ENCODE data around the gene BBS7. TPM values are rescaled to one million over a fixed set of nuclear protein-coding genes. Genes with fewer than 3 reads are reported as not detected.
A peak's percentile ranks its signal among the peaks of the same experiment; 100 is the strongest.

BBS7 gene, protein sequence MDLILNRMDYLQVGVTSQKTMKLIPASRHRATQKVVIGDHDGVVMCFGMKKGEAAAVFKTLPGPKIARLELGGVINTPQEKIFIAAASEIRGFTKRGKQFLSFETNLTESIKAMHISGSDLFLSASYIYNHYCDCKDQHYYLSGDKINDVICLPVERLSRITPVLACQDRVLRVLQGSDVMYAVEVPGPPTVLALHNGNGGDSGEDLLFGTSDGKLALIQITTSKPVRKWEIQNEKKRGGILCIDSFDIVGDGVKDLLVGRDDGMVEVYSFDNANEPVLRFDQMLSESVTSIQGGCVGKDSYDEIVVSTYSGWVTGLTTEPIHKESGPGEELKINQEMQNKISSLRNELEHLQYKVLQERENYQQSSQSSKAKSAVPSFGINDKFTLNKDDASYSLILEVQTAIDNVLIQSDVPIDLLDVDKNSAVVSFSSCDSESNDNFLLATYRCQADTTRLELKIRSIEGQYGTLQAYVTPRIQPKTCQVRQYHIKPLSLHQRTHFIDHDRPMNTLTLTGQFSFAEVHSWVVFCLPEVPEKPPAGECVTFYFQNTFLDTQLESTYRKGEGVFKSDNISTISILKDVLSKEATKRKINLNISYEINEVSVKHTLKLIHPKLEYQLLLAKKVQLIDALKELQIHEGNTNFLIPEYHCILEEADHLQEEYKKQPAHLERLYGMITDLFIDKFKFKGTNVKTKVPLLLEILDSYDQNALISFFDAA
- 10 to 100 TPM; 16.4 to 18.5 TPM for total RNA-seq

DNA sequence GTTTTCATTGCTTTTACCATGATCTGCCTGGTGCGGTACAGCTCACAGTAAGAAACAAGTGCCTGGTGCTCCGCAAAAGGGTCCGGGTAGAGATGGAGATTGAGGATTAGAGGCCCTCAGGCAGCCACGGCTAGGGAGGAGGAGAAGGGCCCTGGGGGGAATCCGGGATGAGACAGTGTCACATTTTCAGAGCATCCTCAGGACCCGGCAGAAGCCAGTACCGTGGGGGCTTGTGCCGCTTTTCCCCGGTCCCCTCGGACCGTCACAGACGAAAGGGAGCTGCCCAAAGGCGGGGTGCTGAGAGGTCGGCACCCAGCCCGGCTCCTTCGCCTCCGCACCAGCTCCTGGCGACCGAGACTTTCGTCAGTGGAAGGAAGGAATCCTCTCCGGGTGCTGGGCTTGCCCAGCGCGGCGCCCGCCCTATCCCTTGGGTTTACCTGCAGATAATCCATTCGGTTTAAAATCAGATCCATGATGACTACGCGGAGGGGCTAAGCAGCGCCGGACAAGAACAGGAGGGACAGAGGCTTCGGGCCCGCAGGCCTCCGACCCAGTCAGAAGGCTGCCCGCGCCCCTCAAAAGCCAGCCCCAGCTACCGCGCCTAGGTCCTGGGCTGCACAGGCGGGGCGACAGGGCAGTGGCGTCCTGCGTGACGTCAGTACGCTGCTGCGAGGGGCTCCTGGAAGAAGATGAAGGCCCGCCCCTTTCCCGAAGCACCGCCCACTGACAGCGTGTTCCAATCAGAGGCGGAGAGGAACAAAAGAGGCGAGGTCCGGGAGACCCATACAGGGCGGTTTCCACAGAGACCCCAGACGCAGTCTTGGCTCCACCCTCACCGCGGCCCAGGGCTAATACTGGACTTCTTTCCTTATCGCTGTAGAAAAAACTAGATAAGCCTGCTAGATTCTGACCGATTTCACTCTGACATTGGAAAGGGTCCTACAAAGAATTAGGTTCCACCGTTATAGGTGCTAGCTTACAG is at the start of gene BBS7:
BBS7 (minus strand) TSS at position 634 of the 982 bp plus-strand sequence; CDS start at position 473, 161 bp downstream.
- Mint-ChIP-seq H3K4me1 (ENCODE audit: low read depth) (peaks cover 18% of the 10 kb centered on the region), H3K4me3 (peak within 1 kb of the TSS; percentile 97), H3K36me3 (ENCODE audit: low read depth) (peaks cover 24% of the 10 kb centered on the region), H3K9me3 (ENCODE audit: insufficient read depth) (no peaks in the 10 kb centered on the region), H3K27ac (peak within 1 kb of the TSS; percentile 91), H3K27me3 (ENCODE audit: low read depth) (peaks cover 15% of the 10 kb centered on the region)
- CTCF ChIA-PET: interaction anchor here (1.1 to 1.2 kb wide), 2 partner anchors 11 to 34 kb away, joined by 3 to 4 read pairs; no protein-coding TSS in a partner anchor
- ATAC-seq: peak; percentile 99
- DNase-seq: peak; percentile 98
- POLR2A ChIA-PET: interaction anchor here (1.1 to 2.4 kb wide), 2 partner anchors 46 to 70 kb away, joined by 3 to 23 read pairs; partner anchors contain the start of genes CCNA2 and EXOSC9

DNA sequence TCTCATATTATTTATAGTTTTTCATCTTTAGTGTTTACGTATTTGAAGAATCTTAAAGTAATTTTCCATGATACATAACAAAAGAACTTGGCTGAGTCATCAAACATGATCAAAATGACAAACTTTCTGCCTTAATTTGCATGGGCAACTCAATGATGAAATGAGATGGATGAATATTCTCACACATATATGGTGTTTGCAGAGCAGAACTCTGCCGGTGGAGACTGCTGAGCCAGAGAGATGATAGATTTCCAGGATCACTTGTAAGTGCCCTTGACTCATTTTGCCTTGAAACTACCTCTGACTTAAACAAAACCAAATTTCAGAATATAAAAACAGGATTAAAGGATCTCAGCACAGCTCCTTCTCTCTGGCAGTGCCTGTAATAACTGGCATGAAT is 43.4 kb upstream of the BBS7 start:
- Mint-ChIP-seq H3K4me3 (no peak overlapping the region), H3K27me3 (ENCODE audit: low read depth) (peaks cover 11% of the 10 kb centered on the region), H3K9me3 (ENCODE audit: insufficient read depth) (peaks cover 8% of the 10 kb centered on the region), H3K4me1 (ENCODE audit: low read depth) (peaks cover 9% of the 10 kb centered on the region), H3K36me3 (ENCODE audit: low read depth) (peaks cover 5% of the 10 kb centered on the region), H3K27ac (no peak overlapping the region)
- DNase-seq: no peak
- no peak for ATAC-seq
- CTCF ChIA-PET: interaction anchor here (2.1 kb wide), 1 partner anchor 36 kb away, joined by 5 read pairs; no protein-coding TSS in a partner anchor
- POLR2A ChIA-PET: no interaction called here

- Mint-ChIP-seq H3K27ac (no peak overlapping the region), H3K36me3 (ENCODE audit: low read depth) (no peaks in the 10 kb centered on the region), H3K4me1 (ENCODE audit: low read depth) (no peaks in the 10 kb centered on the region), H3K9me3 (ENCODE audit: insufficient read depth) (no peaks in the 10 kb centered on the region), H3K27me3 (ENCODE audit: low read depth) (peaks cover 16% of the 10 kb centered on the region), H3K4me3 (no peak overlapping the region)
- ChIA-PET CTCF (no interaction called here), POLR2A (no interaction called here)
- DNase-seq (no peak), ATAC-seq (no peak)
Measured at GRCh38 chr4:121908346-121908745, 38.1 kb upstream of the BBS7 start.

DNA sequence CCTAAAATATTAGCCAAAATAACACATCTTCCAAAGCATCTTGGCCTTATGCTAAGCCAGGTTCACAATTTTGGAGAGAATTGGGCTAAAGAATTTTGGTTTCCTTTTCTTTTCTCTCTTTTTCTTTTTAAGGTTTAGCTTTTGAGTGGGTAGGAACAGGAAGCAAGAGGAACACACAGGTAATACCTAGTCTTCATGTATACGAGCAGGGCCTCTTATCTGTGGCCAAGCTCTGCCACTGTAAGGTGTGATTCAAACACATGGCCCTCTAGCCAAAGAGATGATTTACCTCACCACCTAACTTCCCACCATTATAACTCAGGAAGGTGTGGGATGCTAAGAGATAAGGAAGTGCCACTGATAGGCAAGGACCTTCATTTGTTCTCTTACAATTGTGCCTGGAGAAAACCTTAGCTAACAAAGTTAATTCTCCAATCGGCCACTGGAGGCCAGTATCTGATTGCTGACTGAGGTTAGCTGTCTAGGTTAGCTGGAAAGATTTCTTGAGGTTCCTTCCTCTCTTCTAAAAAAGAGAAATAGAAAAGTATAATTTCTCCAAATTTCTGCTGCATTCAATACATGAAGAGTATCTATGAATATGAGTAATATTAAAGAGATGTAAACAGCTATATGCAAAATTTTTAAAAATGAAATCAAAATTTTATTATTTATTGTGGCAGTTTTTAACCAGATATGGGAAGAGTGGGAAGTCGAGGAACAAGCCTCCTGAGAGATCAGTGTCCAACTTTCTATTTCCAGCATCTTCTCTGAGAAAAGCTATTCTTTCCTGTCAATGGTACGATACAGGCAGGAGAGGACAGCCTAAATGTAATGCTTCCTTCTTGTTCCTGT is 30.1 kb upstream of the BBS7 start:
- peak; percentile 67 for DNase-seq

DNA sequence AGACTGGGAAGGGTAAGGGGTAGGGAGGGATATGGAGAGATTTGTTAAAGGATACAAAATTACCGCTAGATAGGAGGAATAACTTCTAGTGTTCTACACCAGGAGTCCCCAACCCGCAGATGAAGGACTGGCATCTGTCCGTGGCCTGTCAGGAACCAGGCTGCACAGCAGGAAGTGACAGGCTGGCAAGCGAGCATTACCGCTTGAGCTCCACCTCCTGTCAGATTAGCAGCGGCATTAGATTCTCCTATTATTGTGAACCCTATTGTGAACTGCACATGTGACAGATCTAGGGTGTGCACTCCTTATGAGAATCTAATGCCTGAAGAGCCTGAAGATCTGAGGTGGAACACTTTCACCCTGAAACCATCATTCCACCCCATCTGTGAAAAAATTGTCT is 27.9 kb upstream of the BBS7 start:
- peaks cover 7% of the 10 kb centered on the region for H3K27me3 Mint-ChIP-seq (ENCODE audit: low read depth)
- POLR2A ChIA-PET: no interaction called here
- H3K4me3 Mint-ChIP-seq: no peak overlapping the region
- H3K9me3 Mint-ChIP-seq (ENCODE audit: insufficient read depth): no peaks in the 10 kb centered on the region
- DNase-seq (peak; percentile 33), ATAC-seq (peak; percentile 51)
- no peak overlapping the region for H3K27ac Mint-ChIP-seq
- no peaks in the 10 kb centered on the region for H3K36me3 Mint-ChIP-seq (ENCODE audit: low read depth)
- H3K4me1 Mint-ChIP-seq (ENCODE audit: low read depth): peaks cover 6% of the 10 kb centered on the region
- CTCF ChIA-PET: interaction anchor here (0.7 to 1.4 kb wide), 3 partner anchors 9 to 680 kb away, joined by 3 to 4 read pairs (median 3); no protein-coding TSS in a partner anchor

More for the DNA sequence above, 30.1 kb upstream of the BBS7 start:
- ChIA-PET POLR2A (no interaction called here), CTCF (interaction anchor here (0.6 to 3.3 kb wide), 39 partner anchors 10 to 1030 kb away, joined by 3 to 54 read pairs (median 4); no protein-coding TSS in a partner anchor)
- no peaks in the 10 kb centered on the region for H3K36me3 Mint-ChIP-seq (ENCODE audit: low read depth)
- peaks cover 6% of the 10 kb centered on the region for H3K4me1 Mint-ChIP-seq (ENCODE audit: low read depth)
- no peaks in the 10 kb centered on the region for H3K9me3 Mint-ChIP-seq (ENCODE audit: insufficient read depth)
- peak; percentile 82 for ATAC-seq
- H3K4me3 Mint-ChIP-seq: no peak overlapping the region
- H3K27ac Mint-ChIP-seq: no peak overlapping the region
- H3K27me3 Mint-ChIP-seq (ENCODE audit: low read depth): peaks cover 3% of the 10 kb centered on the region

GRCh38 chr4:121888134-121888533 is 17.9 kb upstream of the BBS7 start:
- Mint-ChIP-seq H3K36me3 (ENCODE audit: low read depth) (no peaks in the 10 kb centered on the region), H3K9me3 (ENCODE audit: insufficient read depth) (no peaks in the 10 kb centered on the region), H3K4me1 (ENCODE audit: low read depth) (peaks cover 2% of the 10 kb centered on the region), H3K27me3 (ENCODE audit: low read depth) (peaks cover 40% of the 10 kb centered on the region), H3K27ac (no peak overlapping the region), H3K4me3 (no peak overlapping the region)
- DNase-seq (no peak), ATAC-seq (no peak)
- ChIA-PET CTCF (no interaction called here), POLR2A (no interaction called here)

DNA sequence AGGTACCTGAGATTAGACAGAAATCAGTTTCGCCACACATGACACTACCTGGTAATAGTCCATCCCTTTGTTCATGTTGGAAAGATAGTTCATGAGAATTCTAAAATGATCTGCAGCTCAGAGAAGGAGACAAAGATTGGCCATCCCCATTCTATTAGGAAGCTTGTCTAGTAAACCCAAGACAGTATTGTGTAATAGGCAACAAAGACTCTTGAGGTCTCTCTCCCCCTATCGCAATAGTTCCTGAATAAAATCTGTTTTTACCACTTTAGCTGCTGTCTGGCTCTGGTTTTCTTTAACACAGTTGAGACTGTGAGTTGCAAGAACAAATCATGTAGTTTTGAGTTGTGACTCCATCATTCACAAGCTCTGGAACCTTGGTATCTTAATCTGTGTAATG is 14.8 kb upstream of the BBS7 start:
- CTCF ChIA-PET: interaction anchor here (2.8 kb wide), 1 partner anchor 16 kb away, joined by 16 read pairs; no protein-coding TSS in a partner anchor
- ATAC-seq: no peak
- no peak overlapping the region for H3K4me3 Mint-ChIP-seq
- no peaks in the 10 kb centered on the region for H3K9me3 Mint-ChIP-seq (ENCODE audit: insufficient read depth)
- no peak for DNase-seq
- no peak overlapping the region for H3K27ac Mint-ChIP-seq
- peaks cover 2% of the 10 kb centered on the region for H3K4me1 Mint-ChIP-seq (ENCODE audit: low read depth)
- H3K36me3 Mint-ChIP-seq (ENCODE audit: low read depth): no peaks in the 10 kb centered on the region
- H3K27me3 Mint-ChIP-seq (ENCODE audit: low read depth): peaks cover 49% of the 10 kb centered on the region
- POLR2A ChIA-PET: no interaction called here

DNA sequence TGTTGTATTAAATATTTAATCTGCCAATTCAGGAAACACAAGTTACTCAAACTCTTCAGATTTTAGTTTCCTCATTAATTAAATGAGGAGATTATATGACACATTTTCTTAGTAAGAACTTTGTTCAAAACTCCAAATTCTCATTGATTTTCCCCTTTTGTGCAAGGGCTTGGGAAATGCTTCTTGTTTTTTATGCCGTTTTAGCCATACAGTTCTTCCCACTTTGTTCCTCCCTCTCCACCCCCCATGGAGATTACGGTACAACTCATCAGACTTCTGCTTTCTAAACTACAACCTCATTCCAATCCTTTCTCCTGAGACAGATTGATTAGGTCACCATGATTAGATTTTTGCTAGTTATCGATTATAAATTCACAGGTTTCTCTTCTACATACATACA is 10.9 kb upstream of the BBS7 start:
- DNase-seq (no peak), ATAC-seq (no peak)
- H3K27ac Mint-ChIP-seq: no peak overlapping the region
- ChIA-PET POLR2A (no interaction called here), CTCF (interaction anchor here (1.1 kb wide), 1 partner anchor 19 kb away, joined by 3 read pairs; no protein-coding TSS in a partner anchor)
- H3K4me3 Mint-ChIP-seq: no peak overlapping the region
- peaks cover 2% of the 10 kb centered on the region for H3K4me1 Mint-ChIP-seq (ENCODE audit: low read depth)
- no peaks in the 10 kb centered on the region for H3K9me3 Mint-ChIP-seq (ENCODE audit: insufficient read depth)
- H3K27me3 Mint-ChIP-seq (ENCODE audit: low read depth): peaks cover 46% of the 10 kb centered on the region
- H3K36me3 Mint-ChIP-seq (ENCODE audit: low read depth): no peaks in the 10 kb centered on the region

GRCh38 chr4:121879135-121879534 is 8.9 kb upstream of the BBS7 start:
- DNase-seq: no peak
- ChIA-PET CTCF (no interaction called here), POLR2A (no interaction called here)
- no peaks in the 10 kb centered on the region for H3K36me3 Mint-ChIP-seq (ENCODE audit: low read depth)
- H3K27ac Mint-ChIP-seq: no peak overlapping the region
- H3K4me3 Mint-ChIP-seq: no peak overlapping the region
- no peaks in the 10 kb centered on the region for H3K9me3 Mint-ChIP-seq (ENCODE audit: insufficient read depth)
- H3K4me1 Mint-ChIP-seq (ENCODE audit: low read depth): no peaks in the 10 kb centered on the region
- H3K27me3 Mint-ChIP-seq (ENCODE audit: low read depth): peaks cover 35% of the 10 kb centered on the region
- ATAC-seq: no peak

DNA sequence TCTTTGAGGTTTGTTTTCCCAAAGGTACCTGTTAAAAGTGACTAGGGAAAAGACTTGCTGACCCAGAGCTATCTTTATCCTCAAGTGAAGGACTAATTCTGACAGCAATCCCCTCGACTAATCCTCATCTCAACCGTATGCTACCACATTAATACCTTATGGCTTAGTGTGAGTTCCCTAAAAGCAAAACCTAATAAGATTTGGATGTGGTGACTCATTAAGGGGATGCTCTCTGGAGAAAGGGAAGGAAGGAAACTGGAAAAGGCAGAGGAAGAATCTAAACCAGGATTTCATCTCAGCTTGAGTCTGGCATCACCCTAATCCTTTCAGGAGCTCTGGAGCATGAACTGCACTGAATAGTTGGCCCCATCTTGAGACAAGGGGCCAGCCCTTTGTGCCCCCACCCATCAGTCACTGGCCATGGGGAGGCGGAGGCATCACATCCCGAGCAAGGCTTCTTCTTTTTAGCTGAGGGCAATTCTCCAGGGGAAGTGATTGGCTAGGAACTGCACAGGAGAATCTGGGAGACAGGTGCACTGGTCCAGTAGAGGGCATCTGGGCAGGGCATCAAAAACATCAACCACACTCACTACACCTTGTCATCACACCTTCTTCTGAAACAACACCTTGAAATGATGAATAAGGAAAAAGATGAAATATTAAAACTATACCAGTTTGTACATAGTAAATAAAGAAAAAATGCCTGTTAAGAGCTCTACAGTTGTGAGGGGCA is 6.9 kb upstream of the BBS7 start:
- no peak overlapping the region for H3K27ac Mint-ChIP-seq
- ChIA-PET CTCF (interaction anchor here (0.9 to 2.1 kb wide), 2 partner anchors 23 to 700 kb away, joined by 3 to 6 read pairs; no protein-coding TSS in a partner anchor), POLR2A (no interaction called here)
- H3K36me3 Mint-ChIP-seq (ENCODE audit: low read depth): no peaks in the 10 kb centered on the region
- no peaks in the 10 kb centered on the region for H3K4me1 Mint-ChIP-seq (ENCODE audit: low read depth)
- peaks cover 38% of the 10 kb centered on the region for H3K27me3 Mint-ChIP-seq (ENCODE audit: low read depth)
- DNase-seq: no peak
- no peak for ATAC-seq
- no peak overlapping the region for H3K4me3 Mint-ChIP-seq
- H3K9me3 Mint-ChIP-seq (ENCODE audit: insufficient read depth): no peaks in the 10 kb centered on the region

Measured in activated CD8-positive, alpha-beta T cell treated with anti-CD3 and anti-CD28 coated beads, Interleukin-2, amount 10 ng/mL, durations not matched to agents 7 days and 5 days (primary cell).